Activated T-helper 9 cell treated with anti-CD3 and anti-CD28 coated beads, Interleukin-2, amount 50 U/mL, for 16 hours (primary cell): ENCODE data around the gene SLC2A5.
A peak's percentile ranks its signal among the peaks of the same experiment; 100 is the strongest.
"Not testable (repeated sequence)": the region's sequence is repeated elsewhere in the genome, so short reads cannot be mapped to it uniquely, and the experiment has no call there.

Experiments
- DNase-seq: peaks from one replicate; pipeline ENCODE4 v3.0.0-alpha.2; 2020; ENCODE audit warnings: low read depth

The SLC2A5 gene

DNA sequence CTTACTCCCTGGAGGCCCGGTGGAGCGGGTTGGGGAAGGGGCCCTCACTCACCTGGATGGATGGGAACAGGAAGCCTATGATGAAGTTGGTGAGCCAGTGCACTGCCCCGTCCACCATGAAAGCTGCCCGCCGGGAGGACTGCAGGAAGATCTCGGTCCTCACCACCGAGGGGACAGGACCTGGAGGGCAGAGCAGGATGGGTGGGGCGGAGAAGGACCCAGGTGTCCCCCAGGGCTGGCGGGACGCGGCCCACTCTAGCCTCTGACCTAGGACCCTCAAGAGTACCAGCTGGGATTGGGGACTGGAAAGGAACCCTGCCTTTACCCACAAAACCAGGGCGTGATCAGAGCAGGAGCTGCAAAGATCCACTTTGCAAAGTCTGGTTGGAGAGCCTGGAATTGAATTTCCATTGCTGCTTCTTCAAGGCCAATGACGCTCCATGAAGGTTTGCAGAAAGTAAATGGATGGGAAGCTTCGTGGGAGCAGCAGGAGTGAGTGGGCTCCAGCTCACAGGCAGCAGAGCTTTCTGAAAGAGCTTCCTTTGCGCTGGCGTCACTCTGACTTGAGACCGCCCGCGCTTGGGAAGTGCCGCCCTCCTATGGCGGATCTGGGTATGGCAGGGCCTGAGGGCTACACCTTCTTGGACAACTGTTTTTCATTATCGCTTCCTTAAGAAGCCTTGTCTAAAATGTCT is 64.6 kb downstream of the SLC2A5 start:
- DNase-seq = peak; percentile 64

DNA sequence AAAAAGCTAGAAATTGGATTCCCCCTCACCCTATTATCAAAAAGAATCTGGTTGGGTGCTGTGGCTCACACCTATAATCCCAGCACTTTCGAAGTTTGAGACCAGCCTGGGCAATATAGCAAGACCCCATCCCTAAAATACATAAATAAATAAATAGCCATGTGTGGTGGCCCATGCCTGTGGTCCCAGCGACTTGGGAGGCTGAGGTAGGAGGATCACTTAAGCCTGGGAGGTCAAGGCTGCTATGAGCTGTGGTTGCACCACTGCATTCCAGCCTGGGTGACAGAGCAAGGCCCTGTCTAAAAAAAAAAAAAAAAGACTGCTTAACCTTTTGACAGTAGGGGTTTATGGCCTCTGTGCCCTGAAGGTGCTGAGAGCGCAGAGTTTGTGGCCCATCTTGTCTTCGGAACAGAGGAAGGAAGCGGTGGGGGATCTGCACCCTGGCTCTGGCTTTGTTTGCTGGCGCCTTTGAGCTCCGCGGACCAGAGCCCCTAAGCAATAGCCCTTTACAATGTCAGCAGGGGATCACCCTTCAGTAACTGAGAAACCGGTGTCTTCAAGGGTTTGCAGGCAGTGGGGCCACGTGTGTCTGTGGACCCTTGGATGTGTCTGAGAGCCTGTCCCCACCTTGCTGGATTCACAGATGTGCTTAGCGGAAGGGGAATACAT is 65.3 kb downstream of the SLC2A5 start:
- DNase-seq = no peak

DNA sequence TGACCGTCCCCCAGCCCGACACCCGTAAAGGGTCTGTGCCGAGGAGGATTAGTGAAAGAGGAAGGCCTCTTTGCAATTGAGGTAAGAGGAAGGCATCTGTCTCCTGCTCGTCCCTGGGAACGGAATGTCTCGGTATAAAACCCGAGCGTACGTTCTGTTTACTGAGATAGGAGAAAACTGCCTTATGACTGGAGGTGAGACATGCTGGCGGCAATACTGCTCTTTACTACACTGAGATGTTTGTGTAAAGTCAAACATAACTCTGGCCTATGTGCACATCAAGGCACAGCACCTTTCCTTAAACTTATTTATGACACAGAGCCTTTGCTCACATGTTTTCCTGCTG is 67.2 kb downstream of the SLC2A5 start:
- DNase-seq = not testable (repeated sequence)

DNA sequence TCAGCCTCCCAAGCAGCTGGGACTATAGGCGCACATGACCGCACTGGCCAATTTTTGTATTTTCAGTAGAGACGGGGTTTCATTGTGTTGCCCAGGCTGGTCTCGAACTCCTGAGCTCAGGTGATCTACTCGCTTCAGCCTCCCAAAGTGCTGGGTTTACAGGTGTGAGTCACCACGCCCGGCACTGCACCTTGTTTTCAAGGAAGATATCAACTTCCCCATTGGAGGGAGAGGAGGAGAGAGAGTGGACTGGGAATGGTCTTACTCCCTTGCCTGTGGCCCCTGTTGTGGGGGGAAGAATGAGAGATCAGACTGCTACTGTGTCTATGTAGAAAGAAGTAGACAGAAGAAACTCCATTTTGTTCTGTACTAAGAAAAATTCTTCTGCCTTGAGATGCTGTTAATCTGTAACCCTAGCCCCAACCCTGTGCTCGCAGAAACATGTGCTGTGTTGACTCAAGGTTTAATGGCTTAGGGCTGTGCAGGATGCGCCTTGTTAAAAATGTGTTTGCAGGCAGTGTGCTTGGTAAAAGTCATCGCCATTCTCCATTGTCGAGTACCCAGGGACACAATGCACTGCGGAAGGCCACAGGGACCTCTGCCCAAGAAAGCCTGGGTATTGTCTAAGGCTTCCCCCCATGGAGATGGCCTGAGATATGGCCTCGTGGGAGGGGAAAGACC is 67.8 kb downstream of the SLC2A5 start:
- not testable (repeated sequence) for DNase-seq

DNA sequence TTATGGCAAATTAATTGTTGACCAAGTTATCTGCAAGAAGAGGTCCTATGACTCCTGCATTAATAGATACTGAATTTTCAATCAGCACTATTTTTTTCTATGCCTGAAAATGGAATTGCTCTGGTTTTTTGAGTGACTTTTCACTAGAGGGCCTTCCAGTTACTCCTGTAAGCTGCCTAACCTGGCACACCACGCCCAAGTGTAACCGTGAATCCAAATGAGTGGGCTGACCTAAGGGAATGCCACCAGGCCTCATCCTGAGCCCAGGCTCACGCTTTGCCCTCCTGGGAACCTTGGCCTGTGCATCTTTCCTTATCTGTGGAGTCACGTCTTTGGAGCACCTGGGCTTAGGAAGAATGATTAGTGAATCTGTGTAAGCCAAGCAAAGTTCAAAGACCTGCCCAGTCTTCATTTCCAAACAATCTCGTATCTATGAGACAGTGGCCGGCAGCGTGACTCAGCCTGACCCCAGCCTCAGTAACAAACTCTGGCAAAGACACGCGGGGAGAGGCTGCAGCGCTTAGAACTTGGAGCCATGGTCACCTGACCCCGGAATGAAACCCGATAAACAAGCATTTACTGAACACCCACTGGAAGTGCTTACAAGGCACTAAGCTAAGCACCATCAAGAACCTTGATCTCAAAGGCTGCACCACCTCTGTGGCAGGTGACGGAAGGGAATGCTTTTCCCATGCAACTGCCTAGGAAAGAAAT is 75.3 kb downstream of the SLC2A5 start:
- DNase-seq = not testable (repeated sequence)

DNA sequence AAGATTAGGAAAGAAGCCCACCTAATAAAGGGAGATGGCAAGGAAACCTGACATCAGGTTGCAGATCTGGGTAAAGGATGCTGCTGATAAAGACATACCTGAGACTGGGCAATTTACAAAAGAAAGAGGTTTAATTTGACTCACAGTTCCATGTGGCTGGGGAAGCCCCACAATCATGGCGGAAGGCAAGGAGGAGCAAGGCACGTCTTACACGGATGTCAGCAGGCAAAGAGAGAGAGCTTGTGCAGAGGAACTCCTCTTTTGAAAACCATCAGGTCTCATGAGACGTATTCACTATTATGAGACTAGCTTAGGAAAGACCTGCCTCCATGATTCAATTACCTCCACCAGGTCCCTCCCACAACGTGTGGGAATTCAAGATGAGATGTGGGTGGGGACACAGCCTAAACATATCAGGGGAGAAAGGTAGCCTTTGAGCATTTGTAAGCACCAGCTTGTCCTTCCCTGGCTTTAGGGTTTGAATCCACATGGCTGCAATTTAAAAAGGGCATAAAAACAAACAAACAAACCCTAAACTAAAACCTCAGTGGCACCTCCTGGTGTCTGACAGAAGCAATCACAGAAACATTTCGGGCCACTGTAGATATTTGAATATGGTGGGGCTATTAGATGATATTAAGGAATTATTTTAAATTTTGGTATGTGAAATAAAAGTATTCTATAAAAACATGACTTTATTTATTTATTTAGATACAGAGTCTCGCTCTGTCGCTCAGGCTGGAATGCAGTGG is 76.3 kb downstream of the SLC2A5 start:
- no peak for DNase-seq

DNA sequence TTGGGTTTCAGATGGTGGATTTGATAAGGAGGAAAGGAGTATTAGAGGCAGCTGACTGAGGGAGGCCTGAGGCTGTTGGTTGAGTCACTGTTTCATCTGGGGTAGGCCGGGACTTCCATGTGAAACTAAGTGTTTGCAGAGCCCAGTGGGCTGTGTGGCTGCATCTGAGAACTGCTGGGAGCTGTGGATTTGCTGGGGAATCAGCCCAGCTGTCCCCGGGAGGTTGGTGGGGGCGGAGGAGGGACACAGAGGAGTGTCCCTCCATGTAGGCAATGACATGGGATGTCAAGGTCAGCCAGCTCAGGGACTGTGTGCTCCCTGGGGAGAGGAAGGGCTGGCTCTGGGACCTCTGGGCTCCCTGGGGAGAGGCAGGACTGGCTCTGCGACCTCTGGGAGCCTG is 79.6 kb downstream of the SLC2A5 start:
- no peak for DNase-seq

DNA sequence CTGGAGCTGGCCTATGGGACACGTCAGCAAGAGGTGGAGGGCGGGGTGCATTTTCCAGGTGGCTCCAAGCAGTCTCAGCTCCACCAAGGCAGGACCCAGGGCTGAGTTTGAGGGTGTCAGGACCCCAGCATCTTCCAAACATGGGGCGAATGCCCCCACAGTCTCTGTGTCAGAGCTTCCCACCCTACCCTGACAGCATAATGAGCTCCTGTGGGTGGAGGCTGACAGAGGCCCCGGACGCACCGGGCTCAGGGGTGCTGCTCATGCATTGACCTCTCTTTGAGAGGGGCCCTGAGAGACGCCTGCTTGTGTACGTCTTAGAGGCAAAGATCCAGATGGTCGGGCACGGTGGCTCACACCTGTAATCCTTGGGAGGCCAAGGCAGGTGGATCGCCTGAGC is 80.4 kb downstream of the SLC2A5 start:
- no peak for DNase-seq

DNA sequence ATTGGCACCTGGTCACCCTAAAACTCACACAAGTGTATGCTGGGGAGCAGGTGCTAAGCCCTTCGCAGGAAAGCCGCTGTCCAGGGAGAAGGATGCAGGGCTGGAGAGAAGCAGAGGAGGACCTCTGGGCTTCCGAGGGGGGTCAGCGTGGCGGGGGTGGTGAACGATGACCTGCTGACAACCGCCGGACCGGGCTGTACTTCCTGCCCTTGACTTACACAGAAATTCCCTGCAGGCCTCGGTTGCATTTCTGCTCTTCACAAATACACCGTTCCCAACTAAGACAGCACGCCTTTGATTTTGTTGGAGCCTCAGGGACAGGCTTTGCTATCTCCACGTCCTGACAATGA is 80.8 kb downstream of the SLC2A5 start:
- DNase-seq = no peak

DNA sequence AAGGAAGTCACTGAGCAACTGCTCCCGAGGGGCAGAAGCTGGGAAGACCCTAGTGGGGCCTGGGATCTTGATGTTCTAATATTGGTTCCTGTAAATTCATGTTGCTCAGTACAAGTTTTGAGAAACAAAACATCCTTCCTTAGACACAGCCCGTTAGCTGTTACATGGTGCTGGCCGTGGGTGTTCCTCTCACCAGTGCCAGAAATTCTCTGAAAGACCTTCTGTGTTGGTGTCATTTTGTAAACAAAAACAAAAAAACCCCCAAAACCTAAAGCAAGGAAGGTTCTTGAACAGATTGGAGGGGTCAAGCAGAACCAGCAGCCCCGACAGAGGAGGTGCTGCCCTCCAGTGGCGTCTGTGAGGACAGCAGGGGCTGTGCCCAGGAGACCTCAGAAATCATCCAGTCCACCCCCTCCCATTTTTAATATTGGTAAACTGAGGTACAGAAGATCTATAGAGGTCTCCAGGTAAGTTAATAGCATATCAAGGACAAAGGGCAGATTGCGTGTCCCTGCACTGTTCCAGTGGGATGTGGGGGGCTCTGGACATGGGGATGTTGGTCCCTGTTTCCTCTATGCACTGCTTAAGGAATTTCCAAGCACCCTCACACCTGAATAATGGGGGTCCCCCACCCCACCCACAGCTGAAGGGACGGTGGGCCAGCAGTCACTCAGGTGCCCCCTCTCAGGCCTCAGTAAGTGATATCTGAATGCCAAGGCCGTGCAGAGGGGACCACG is 81.4 kb downstream of the SLC2A5 start:
- DNase-seq = peak; percentile 56

DNA sequence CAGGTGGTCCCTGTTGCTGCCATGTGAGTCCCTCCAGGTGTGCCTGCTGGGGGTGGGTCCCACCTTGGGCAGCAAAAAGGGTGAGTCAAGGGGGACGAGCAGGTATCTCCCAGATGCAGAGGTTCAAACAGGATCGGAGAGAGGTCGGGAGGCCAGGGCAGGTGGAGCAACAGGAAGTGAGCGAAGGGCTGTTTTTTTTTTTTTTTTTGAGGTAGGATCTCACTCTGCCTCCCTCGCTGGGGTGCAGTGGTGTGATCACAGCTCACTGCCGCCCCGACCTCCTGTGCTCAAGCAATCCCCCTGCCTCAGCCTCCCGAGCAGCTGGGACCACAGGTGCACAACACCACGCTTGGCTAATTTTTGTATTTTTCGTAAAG is 82.6 kb downstream of the SLC2A5 start:
- no peak for DNase-seq

DNA sequence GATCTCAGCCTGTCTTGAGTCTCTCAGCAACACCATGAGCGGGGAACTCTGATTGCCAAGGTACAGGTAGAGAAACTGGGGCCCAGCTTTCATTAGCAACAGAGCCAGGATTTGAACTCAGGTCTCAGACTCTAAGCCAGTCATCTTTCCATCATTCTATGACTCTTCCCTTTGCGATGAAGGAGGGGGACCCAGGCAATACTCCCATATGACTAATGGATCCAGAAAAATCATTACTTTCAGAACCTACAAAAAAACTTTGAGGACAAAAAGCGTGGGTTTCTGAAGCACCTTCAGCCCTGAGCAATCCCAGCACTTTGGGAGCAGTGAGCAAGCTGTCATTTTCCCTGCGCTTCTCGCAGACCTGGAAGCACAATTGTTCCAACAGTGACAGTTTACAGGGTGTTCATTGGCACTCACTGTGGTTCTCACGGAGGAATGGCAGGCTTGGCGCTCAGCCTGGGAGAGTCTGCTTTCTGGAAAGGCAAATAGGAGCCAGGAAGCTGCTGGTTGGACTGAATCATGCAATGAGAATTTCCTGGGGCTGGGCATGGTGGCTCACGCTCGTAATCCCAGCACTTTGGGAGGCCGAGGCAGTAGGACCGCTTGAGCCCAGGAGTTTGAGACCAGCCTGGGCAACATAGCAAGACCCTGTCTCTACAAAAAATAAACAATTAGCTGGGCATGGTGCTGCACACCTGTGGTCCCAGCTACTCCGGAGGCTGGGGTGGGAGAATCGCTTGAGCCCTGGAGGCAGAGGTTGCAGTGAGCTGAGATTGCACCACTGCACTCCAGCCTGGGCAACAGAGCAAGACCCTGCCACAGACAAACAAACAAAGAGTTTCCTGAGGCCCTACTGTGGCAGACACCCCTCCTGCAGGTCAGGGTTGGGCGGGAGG is 83.3 kb downstream of the SLC2A5 start:
- DNase-seq = no peak
